CD4-positive, alpha-beta T cell treated with Interleukin-2 at 100 ng/mL for 4 hours (primary cell): ENCODE results near the gene DOLK.

ENCODE experiments used
- DNase-seq: peaks from one replicate; pipeline ENCODE4 v3.0.0-alpha.2; 2020; ENCODE audit warnings: low spot score

DOLK gene

DNA sequence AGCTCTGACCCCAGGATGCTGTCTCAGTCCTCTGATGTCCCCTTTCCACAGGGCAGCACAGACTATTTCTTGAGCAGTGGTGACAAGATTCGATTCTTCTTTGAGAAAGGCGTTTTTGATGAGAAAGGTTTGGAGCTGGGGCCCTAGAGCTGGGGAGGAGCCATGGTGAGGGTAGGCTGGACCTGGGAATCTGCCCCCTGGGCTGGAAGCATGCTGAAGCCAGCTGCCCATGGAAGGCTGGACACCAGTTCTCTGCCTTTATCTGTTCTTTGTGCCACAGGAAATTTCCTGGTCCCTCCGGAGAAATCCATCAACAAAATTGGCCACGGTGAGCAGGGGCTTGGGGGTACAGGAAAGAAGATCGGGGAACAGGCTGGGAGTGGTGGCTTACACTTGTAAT is 13.7 kb downstream of the DOLK start:
- no peak for DNase-seq

- no peak for DNase-seq
These were observed 17.8 kb downstream of the DOLK start for GRCh38 chr9:128929560-128929959.

DNA sequence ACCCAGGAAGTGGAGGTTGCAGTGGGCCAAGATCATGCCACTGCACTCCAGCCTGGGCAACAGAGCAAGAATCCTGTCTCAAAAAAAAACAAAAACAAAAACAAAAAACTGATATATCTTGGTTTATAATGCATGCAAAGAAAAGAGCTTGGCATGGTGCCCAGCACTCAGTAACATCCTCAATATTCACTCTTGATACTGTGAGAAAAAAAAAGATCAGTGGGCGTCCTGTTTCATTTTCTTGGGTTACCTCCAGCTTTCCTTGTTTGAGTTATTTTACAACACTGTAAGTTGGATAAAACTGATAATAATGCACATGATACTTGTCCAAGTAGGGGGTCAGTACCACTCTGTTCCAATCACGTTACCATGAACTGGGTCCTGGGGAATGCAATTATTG is 18.8 kb downstream of the DOLK start:
- no peak for DNase-seq

GRCh38 chr9:128927731-128928411 is 19.5 kb downstream of the DOLK start:
- DNase-seq: peak; percentile 63

DNA sequence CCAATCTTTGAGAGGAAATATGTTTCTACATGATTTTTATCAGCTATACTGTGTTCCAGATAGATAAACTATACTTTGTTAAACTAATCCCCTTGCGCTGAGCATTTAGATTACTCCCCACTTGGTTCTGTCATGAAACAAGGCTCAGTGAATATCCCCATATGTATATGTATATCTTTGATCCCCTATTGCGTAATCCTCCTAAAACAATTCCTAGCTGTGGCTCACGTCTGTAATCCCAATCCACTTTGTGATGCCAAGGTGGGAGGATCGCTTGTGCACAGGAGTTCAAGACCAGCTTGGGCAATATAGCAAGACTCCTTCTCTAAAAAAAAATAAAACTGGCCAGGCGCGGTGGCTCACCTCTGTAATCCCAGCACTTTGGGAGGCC is 23.9 kb downstream of the DOLK start:
- DNase-seq: no peak

GRCh38 chr9:128921881-128922763 is 25.3 kb downstream of the DOLK start:
- no peak for DNase-seq

- no peak for DNase-seq
These were observed 26.9 kb downstream of the DOLK start, which contains the start of gene PHYHD1 for GRCh38 chr9:128920381-128921058. TSS of gene PHYHD1 (plus strand) at chr9:128920982. CDS start at chr9:128922324, 1,342 bp downstream.

- no peak for DNase-seq
These were observed 27.9 kb downstream of the DOLK start for GRCh38 chr9:128919402-128920089.

- no peak for DNase-seq
These were observed 28.5 kb downstream of the DOLK start for GRCh38 chr9:128918921-128919320.

DNA sequence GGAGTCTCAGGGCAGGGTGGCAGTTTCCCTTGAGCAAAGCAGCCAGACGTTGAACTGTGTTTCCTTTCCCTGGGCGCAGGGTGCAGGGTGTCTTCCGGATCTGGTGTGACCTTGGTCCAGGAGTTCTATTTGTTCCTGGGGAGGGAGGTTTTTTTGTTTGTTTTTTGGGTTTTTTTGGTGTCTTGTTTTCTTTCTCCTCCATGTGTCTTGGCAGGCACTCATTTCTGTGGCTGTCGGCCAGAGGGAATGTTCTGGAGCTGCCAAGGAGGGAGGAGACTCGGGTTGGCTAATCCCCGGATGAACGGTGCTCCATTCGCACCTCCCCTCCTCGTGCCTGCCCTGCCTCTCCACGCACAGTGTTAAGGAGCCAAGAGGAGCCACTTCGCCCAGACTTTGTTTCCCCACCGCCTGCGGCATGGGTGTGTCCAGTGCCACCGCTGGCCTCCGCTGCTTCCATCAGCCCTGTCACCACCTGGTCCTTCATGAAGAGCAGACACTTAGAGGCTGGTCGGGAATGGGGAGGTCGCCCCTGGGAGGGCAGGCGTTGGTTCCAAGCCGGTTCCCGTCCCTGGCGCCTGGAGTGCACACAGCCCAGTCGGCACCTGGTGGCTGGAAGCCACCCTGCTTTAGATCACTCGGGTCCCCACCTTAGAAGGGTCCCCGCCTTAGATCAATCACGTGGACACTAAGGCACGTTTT is 30.1 kb downstream of the DOLK start:
- DNase-seq: no peak

GRCh38 chr9:128916745-128917144 is 30.7 kb downstream of the DOLK start:
- no peak for DNase-seq

DNA sequence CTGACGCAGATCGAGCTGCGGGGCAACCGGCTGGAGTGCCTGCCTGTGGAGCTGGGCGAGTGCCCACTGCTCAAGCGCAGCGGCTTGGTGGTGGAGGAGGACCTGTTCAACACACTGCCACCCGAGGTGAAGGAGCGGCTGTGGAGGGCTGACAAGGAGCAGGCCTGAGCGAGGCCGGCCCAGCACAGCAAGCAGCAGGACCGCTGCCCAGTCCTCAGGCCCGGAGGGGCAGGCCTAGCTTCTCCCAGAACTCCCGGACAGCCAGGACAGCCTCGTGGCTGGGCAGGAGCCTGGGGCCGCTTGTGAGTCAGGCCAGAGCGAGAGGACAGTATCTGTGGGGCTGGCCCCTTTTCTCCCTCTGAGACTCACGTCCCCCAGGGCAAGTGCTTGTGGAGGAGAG is 31.2 kb downstream of the DOLK start:
- DNase-seq: no peak

DNA sequence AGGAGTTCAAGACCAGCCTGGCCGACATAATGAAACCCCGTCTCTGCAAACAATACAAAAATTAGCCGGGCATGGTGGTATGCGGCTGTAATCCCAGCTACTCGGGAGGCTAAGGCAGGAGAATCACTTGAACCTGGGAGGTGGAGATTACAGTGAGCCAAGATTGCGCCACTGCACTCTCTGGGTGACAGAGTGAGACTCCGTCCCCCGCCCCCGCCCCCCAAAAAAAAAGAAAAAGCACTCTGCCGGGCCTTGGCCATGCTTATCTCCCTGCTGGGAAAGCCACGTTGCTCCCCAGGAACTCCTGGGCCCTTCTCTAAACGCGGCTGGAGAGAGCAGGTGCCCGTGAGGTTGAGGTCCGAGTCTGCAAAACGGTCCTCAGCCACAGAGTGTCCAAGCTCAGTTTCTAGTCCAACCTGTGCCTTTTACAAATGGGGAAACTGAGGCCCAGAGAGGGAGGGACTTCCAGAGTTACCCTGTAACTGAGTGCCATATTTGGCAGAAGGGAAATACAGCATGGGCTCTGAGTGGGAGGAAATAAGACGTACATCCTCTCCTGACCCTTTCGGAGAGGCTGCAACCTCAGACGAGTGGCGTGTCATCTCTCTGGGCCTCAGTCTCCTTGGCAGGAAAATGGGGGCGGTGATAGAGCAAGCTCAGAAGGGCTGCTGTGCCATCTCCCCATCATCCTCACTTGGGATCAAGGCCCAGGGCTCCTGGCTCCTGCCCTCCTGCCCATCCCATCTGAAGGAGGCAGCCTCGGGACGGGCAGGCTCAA is 33.2 kb downstream of the DOLK start:
- DNase-seq: no peak

DNA sequence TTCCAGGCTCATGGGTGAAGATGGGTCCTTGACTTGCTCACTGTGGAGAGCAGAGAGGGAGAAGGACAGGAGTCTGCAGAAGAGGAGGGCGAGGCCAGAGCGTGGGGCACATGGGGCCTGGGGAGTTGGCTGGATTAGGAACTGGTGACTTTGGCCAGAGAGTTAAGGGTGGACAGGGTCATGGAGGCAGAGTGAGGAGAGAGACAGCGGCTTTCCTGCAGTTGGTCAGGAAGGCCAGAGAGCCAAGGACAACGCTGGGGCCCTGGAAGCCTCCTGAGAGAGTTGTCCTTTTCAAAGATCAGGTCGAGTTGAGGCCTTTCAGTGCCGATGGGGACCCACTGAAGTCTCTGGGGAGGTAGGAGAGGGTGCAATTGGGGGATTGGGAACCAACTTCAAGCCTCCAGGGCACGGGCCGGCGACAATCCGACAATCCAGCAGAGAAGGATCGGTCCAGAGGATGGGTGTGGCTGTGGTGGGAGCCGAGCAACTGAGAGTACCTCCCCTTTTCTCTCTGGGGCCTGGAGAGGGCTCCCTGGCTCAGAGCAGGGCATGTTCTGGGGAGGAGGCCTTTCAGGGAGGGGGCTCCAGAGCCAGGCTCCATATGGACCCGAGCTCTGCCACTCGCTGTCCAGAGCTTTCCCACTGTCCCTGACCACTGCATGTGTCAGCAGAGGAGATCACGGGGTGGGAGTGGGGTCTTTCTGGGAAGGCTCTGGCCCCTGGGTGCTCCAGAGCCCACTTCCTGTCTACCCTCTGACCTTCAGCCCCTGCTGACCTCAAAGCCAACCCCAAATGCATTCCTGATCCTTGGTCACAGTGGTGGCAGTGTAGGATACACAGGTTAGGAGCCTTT is 34.1 kb downstream of the DOLK start:
- DNase-seq: no peak

GRCh38 chr9:128912270-128912853 is 35.0 kb downstream of the DOLK start:
- no peak for DNase-seq

DNA sequence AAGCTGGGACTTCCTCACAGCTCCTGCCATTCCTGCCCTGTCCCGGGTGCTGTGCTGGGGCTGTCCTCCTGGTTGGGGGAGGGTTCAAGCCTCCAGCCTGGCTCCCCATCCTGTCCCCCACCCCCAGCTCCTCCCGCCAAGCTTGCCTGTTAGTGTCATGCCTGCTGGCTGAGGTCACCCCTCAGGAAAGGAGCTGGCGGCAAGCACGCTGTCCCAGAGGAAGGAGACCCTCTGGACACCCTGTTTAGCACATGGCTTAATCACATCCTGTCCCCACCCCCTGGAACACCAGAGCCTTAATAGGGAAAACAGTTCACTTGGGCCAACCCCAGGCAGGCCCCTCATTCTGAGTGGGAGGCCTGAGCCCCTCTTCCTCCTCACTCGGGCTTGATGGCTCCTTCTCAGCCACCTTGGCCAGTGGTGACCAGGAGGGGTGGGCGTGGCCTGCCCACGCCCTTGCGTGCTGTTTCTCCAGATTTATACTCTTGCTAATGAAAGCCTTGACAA is 35.8 kb downstream of the DOLK start:
- no peak for DNase-seq

- no peak for DNase-seq
These were observed 36.5 kb downstream of the DOLK start for GRCh38 chr9:128910906-128911305.

GRCh38 chr9:128909859-128910258 is 37.5 kb downstream of the DOLK start:
- no peak for DNase-seq

GRCh38 chr9:128908372-128908771 is 39.0 kb downstream of the DOLK start:
- no peak for DNase-seq
